GM19239 (cell line): ENCODE results near the gene TTC22.
A peak's percentile ranks its signal among the peaks of the same experiment; 100 is the strongest.

Experiments
- DNase-seq: peaks from one replicate; pipeline ENCODE4 v3.0.0; 2011; ENCODE audit warnings: low spot score; ENCODE audit not compliant: insufficient read length
- FAIRE-seq: peaks from 2 replicates; lab custom pipeline; 2011; peaks lifted over from hg19 to GRCh38; lab: Jason Lieb, UNC

TTC22 gene

DNA sequence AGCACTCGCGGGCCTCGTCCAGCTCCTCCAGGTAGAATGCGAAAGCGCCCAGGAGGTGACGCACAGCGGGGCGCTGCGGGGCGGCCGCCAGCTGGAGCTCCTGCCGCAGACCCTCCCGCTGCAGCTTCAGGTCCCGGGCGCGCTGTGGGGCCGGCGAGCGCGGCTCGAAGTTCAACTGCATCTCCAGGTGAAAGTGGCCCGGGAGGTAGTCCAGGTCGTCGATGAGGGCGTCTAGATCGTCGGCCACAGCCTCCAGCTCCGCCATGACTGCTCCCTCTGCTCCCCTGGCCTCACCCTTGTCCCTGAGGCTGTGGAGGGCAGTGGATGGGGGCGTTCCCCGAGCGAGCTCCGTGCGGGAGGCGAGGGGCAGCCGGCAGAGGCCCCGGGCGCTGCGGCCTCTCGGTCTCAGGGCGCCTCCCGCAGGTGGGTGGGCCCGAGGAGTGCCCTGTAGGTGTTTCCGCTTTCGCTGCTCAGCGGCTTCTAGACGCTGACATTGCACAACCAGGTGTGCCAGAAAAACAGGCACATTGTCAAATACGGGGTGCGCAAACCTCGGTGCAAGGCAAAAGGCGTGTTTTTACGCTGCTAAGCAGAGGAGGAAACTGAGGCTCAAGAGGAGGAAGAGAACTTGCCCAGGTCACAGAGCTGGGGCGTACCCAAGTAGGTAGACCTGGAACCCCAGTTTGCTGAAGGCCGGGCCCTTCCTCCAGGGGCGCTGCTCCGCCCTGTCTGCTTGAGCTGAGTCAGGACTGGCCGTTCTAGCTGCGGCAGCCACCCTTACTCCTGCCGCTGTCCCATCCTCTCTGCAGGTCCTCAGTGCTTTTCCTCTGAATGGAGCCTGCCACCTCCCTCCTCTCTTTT is at the start of gene TTC22:
TTC22 (minus strand) TSS at position 425 of the 861 bp plus-strand sequence; CDS start at position 265, 160 bp downstream.
- FAIRE-seq (peak; percentile 84), DNase-seq (peak; percentile 88)

- DNase-seq (no peak), FAIRE-seq (no peak)
Observed at GRCh38 chr1:54850737-54851136, 49.6 kb upstream of the TTC22 start.

- no peak for DNase-seq
- no peak for FAIRE-seq
Observed at GRCh38 chr1:54850069-54850730, 49.1 kb upstream of the TTC22 start.

DNA sequence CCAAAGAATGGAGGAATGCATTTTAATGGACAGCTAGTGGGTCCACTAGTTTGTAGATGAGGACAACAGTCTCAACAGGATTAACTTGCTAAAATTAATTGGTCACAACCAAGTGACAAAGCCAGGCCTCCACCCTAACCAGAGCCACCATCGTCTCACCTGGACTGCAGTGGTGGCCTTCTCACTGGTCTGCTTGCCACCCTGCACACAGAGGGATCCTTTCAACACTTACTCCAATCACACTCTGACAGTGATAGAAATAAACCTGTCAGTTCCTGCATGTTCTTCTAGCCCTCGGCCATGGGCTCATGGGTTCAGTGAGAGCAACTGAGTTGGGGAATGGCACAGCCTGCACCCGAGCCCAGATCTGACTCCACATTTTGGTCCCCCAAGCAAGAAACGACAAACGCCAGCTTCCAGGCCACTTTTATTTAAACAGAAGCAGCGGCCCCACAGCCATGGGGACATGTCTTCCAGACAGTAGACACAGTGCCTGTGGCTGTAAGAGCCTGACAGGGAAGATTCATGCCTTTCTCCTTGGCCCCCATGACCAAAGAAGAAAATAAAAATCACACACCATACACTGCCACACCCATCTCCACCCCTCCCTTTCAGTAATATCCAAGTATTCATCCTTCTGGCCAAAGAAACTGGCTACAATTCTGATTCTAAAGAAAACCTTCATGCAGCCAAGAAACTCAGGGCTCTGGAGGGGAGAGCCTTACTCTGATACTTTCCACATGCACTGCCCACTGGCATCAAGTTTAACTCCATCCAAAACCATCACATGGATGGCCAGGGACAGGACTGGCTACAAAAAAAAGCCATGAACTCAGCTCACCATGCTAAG is 48.3 kb upstream of the TTC22 start:
- DNase-seq, result no peak
- FAIRE-seq, result no peak

GRCh38 chr1:54848134-54848948 is 47.2 kb upstream of the TTC22 start:
- FAIRE-seq (no peak), DNase-seq (no peak)

GRCh38 chr1:54846716-54847284 is 45.7 kb upstream of the TTC22 start:
- FAIRE-seq, result no peak
- no peak for DNase-seq

GRCh38 chr1:54846301-54846700 is 45.2 kb upstream of the TTC22 start:
- FAIRE-seq, result no peak
- no peak for DNase-seq

GRCh38 chr1:54845772-54846171 is 44.6 kb upstream of the TTC22 start:
- DNase-seq, result no peak
- FAIRE-seq, result no peak

DNA sequence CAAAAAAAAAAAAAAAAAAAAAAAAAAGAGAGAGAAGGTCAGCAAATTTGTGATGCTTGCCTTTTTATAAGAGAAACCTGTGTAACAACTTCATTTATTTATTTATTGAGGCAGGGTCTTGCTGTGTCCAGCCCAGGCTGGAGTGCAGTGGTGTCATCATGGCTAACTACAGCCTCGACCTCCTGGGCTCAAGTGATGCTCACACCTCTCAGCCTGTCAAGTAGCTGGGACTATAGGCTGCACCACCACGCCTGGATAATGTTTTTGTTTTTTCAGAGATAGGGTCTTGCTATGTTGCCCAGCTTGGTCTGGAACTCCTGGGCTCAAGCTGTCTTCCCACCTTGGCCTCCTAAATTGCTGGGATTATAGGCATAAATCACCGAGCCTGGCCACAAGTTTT is 43.4 kb upstream of the TTC22 start:
- DNase-seq, result no peak
- no peak for FAIRE-seq

GRCh38 chr1:54843449-54843848 is 42.3 kb upstream of the TTC22 start:
- DNase-seq (no peak), FAIRE-seq (no peak)

GRCh38 chr1:54842963-54843362 is 41.8 kb upstream of the TTC22 start:
- no peak for DNase-seq
- FAIRE-seq, result no peak

DNA sequence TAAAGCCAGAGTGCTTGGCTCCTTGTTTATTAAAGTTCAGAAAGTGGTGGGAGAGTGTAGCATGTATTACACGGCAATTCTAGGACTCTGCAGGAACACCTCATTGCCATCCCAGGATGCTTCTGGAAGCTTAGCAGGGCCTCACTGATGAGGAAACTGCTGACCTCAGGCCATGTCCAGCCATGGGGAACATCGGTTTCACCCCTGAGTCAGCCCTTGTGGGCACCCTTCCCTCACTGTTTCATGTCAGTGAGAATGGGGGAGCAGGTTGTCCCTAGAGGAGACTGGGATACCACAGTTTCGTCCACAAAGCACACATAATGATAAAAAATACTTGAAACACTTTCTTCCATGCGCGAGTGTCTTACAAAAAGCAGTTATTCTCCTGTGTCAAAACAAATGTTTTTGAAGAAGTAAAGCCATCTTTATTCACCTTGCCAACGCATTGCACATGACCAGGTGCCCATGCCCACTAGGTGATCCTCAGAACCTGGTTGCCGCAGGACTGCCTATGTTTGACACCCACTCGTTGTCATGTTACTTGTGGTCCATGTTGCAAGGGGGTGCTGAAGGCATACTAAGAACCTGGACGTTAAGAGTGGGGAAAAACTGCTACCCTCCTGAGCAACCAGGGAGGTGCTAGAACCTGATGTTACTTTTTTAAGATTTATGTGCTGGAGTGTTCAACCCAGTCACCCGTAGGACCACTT is 41.2 kb upstream of the TTC22 start:
- FAIRE-seq (no peak), DNase-seq (no peak)

DNA sequence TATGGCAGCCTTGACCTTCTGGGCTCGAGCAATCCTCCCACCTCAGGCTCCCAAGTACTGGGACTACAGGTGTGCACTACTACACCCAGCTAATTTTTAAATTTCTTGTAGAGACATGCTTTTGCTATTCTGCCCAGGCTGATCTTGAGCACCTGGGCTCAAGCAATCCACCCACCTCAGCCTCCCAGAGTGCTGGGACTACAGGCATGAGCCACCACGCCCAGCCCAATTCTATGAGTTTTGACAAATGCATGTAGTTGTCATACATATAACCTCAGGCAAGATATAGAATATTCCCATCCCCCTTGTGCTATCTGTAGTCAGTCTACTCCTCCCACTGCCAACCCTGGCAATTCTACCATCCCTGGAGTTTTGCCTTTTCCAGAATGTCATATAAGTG is 38.7 kb upstream of the TTC22 start:
- FAIRE-seq, result no peak
- no peak for DNase-seq

DNA sequence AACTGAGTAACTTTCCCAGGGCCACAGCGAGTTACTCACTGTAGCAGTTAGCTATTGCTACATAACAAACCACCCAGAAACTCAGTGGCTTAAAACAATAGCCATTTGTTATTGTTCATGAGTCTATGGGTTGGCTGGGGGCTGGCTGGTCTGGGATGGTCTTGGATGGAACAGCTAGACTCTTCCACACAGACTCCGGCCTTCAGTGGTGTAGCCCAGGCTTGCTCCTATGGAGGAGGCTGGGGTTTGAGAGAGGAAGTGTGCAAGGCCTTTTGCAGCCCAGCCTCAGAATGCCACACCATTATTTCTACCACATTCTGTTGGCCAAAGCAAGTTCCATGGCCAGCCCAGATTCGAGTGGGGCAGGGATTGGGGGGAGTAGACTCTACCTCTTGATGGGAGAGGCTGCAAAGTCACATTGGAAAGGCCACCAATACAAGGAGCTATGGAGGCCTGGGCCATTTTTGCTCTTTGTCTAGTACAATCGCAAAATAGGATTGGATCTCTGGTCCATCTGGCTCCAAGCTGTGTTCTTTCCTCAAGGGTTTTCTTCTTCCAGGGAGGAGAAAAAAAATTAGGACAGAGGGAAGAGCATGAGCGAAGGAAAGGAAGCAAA is 37.5 kb upstream of the TTC22 start:
- no peak for FAIRE-seq
- no peak for DNase-seq

DNA sequence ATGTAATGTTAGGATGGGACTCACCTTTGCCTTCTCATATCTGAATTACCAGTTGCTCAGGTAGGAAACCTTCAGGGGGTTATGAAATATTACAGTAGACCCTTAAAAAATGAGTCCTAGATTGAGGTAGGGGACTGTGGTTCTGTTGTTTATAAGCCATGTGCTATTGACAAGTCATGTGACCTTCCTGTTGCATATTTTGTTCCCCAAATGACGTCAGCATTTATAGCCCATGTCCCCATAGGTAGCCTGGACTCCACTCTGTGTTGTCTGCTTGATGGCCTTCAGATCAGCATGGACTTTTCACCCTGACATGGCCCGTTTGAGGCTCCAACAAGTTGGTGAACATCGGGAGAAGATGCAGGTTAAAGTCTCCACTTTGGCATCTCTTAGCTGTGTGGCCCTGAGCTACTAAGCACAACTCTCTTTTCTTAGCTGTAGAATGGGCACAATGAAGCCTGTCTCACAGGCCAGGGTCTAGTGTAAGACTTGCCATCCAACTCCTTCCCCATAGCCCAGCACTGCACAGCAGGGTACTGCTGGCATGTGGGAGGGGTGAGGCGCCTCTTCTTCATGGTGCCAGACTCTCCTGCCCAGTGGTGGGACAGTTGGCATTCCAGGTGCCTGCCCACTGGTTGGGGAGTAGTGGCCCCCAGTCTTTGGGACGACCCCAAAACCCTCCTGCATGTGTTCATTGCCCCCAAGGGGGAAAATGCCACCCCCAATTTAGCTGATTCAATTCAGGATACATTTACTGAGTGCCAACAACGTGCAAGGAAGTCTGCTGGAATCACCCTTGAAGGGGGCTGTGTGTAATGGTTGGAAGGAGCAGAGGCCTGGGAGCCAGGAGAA is 36.1 kb upstream of the TTC22 start:
- FAIRE-seq, result no peak
- DNase-seq, result no peak

- DNase-seq (no peak), FAIRE-seq (no peak)
Observed at GRCh38 chr1:54836594-54836993, 35.5 kb upstream of the TTC22 start.

GRCh38 chr1:54835970-54836369 is 34.8 kb upstream of the TTC22 start:
- DNase-seq (no peak), FAIRE-seq (no peak)
